ENCODE results near the gene JAKMIP1.

- no peak for TF ChIP-seq YY1 (IDR thresholded peaks at IDR 0.05; ENCODE audit: insufficient read depth, insufficient read length)
- TF ChIP-seq ZNF274 (IDR thresholded peaks at IDR 0.05; ENCODE audit: low read depth, low read length), result no peak
Observed at GRCh38 chr4:6118201-6118600, 82.1 kb downstream of the JAKMIP1 start.

All from NT2/D1 (cell line).